UCSD-AML1 (cell line): Measurements from ENCODE around the gene IL32.

Experiments
- DNase-seq: peaks from one replicate; lab custom pipeline; 2025; ENCODE audit not compliant: unreplicated experiment; lab: John Stamatoyannopoulos, UW

Gene IL32

GRCh38 chr16:3027983-3028715 lies 37.3 kb upstream of the IL32 start:
- DNase-seq = peak; percentile 87

GRCh38 chr16:3028716-3029319 lies 36.6 kb upstream of the IL32 start:
- DNase-seq = no peak

- no peak for DNase-seq
These were observed 35.8 kb upstream of the IL32 start for GRCh38 chr16:3029491-3030221.

- no peak for DNase-seq
These were observed 34.9 kb upstream of the IL32 start for GRCh38 chr16:3030222-3031212.

GRCh38 chr16:3032624-3033023 lies 32.8 kb upstream of the IL32 start:
- no peak for DNase-seq

GRCh38 chr16:3035289-3035971 lies 30.0 kb upstream of the IL32 start:
- no peak for DNase-seq

GRCh38 chr16:3035972-3036725 lies 29.3 kb upstream of the IL32 start:
- DNase-seq = no peak

- no peak for DNase-seq
These were observed 28.6 kb upstream of the IL32 start, which contains the start of gene BICDL2 for GRCh38 chr16:3036726-3037315. Gene BICDL2 (minus strand): TSS chr16:3036944. CDS start chr16:3035496, 1,448 bp downstream.

GRCh38 chr16:3038256-3038655 lies 27.2 kb upstream of the IL32 start:
- DNase-seq = no peak

- DNase-seq = no peak
These were observed 26.5 kb upstream of the IL32 start for GRCh38 chr16:3038896-3039295.

- no peak for DNase-seq
These were observed 23.1 kb upstream of the IL32 start for GRCh38 chr16:3042376-3042775.

- DNase-seq = no peak
These were observed 20.7 kb upstream of the IL32 start for GRCh38 chr16:3044708-3045107.

- DNase-seq = peak; percentile 55
These were observed 19.4 kb upstream of the IL32 start, which contains the start of gene MMP25 for GRCh38 chr16:3045758-3046640. Gene MMP25 (plus strand): TSS chr16:3046561. CDS start chr16:3046918, 357 bp downstream.

GRCh38 chr16:3046641-3047386 lies 18.6 kb upstream of the IL32 start:
- DNase-seq = no peak

- no peak for DNase-seq
These were observed 18.1 kb upstream of the IL32 start for GRCh38 chr16:3047387-3047720.

- no peak for DNase-seq
These were observed 15.4 kb upstream of the IL32 start for GRCh38 chr16:3049921-3050481.

GRCh38 chr16:3050487-3050886 lies 15.0 kb upstream of the IL32 start:
- no peak for DNase-seq
